ENCODE results near the gene SNAI3.

The SNAI3 gene

GRCh38 chr16:88631920-88632586 is 54.3 kb downstream of the SNAI3 start:
- DNase-seq = no peak

GRCh38 chr16:88631384-88631783 is 54.9 kb downstream of the SNAI3 start:
- no peak for DNase-seq

- DNase-seq = no peak
Measured at GRCh38 chr16:88630941-88631340, 55.4 kb downstream of the SNAI3 start.

- no peak for DNase-seq
Measured at GRCh38 chr16:88630433-88630832, 55.9 kb downstream of the SNAI3 start.

- no peak for DNase-seq
Measured at GRCh38 chr16:88629835-88630234, 56.5 kb downstream of the SNAI3 start.

- DNase-seq = no peak
Measured at GRCh38 chr16:88628512-88628974, 57.8 kb downstream of the SNAI3 start.

All from NCI-H774 (cell line).